Activated naive CD8-positive, alpha-beta T cell treated with anti-CD3 and anti-CD28 coated beads, Interleukin-2, amount 50 U/mL, for 24 hours (primary cell): Measurements from ENCODE around the gene DAAM1.
A peak's percentile ranks its signal among the peaks of the same experiment; 100 is the strongest.

Experiments
- ATAC-seq: fragments of 150-1000 bp; cut with Tn5 transposase; one replicate; pipeline ENCODE4 v1.10.0; 2021
- DNase-seq: peaks from one replicate; pipeline ENCODE4 v3.0.0; 2021
- H3K27ac Mint-ChIP-seq: one replicate; pipeline ENCODE4 v1.8.0; 2021; ENCODE audit warnings: mild to moderate bottlenecking, mixed read lengths
- H3K27me3 Mint-ChIP-seq: one replicate; pipeline ENCODE4 v1.8.0; 2021; ENCODE audit warnings: mixed read lengths
- H3K36me3 Mint-ChIP-seq: one replicate; pipeline ENCODE4 v1.8.0; 2021; ENCODE audit warnings: low read depth, mixed read lengths
- H3K4me1 Mint-ChIP-seq: one replicate; pipeline ENCODE4 v1.8.0; 2021; ENCODE audit warnings: mixed read lengths
- H3K4me3 Mint-ChIP-seq: one replicate; pipeline ENCODE4 v1.8.0; 2021; ENCODE audit warnings: mild to moderate bottlenecking, moderate library complexity, mixed read lengths
- H3K9me3 Mint-ChIP-seq: one replicate; pipeline ENCODE4 v1.8.0; 2021; ENCODE audit warnings: mixed read lengths

DAAM1 gene

DNA sequence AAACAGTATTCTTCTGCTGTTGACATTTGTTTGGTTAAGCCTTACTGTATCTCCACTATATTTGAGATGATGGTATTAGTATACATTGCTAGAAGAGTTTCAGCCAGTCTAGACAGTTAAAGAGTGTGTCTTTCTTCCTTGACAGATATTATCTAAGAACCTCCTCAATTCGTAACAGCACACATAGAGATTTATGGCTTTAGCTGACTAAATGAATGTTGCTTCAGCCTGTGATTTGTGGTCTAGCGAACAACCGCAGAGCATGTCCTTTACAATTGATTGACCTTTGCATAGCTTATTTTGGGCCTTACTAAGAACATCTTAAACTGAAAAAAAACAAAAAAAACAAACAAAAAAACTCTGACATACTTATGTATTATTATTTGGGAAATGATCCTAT lies 122.2 kb downstream of the DAAM1 start:
- H3K27me3 Mint-ChIP-seq: no peaks in the 10 kb centered on the region
- no peak overlapping the region for H3K27ac Mint-ChIP-seq
- no peak overlapping the region for H3K4me3 Mint-ChIP-seq
- no peaks in the 10 kb centered on the region for H3K9me3 Mint-ChIP-seq
- peaks cover 4% of the 10 kb centered on the region for H3K4me1 Mint-ChIP-seq
- ATAC-seq (no peak), DNase-seq (no peak)
- no peaks in the 10 kb centered on the region for H3K36me3 Mint-ChIP-seq

DNA sequence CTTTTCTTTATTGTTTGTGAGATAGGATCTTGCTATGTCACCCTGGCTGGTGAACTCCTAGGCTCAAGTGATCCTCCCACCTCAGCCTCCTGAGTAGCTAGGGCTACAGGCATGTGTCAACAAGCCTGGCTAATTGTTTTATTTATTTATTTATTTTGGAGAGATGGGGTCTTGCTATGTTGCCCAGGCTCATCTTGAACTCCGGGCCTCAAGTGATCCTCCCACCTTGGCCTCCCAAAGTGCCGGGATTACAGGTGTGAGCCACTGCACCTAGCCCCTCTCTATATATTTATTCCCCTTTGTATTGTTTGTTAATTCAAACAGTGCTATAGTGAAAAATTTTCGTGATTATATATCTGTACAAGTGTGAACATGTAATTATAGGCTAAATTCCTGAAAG lies 123.3 kb downstream of the DAAM1 start:
- DNase-seq (no peak), ATAC-seq (no peak)
- H3K27me3 Mint-ChIP-seq: no peaks in the 10 kb centered on the region
- H3K9me3 Mint-ChIP-seq: no peaks in the 10 kb centered on the region
- no peak overlapping the region for H3K4me3 Mint-ChIP-seq
- H3K27ac Mint-ChIP-seq: no peak overlapping the region
- H3K36me3 Mint-ChIP-seq: no peaks in the 10 kb centered on the region
- H3K4me1 Mint-ChIP-seq: peaks cover 5% of the 10 kb centered on the region

DNA sequence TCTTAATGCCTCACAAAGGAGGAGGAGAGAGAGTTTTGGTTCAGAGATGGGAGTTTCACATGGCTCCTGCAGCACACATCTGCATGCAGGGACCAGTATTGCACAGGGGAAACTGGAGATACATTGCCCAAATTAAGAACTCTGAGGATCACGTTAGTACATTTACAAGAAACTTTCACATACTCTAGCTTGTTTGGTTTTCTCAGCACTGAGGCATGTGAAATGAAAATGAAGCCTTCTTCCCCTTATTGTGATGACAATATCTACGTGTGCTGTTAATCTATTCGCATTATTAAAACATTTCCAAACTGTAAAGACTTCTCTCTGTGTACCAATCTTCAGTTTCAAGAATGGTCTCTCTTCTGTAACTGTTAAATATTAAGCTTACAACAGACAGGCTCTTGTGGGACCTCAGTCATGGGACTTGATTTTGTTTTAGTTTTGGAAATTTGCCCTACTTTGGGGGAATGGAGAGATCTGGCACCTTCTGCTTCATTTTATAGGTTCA lies 124.7 kb downstream of the DAAM1 start:
- H3K27me3 Mint-ChIP-seq: no peaks in the 10 kb centered on the region
- no peaks in the 10 kb centered on the region for H3K9me3 Mint-ChIP-seq
- H3K4me3 Mint-ChIP-seq: no peak overlapping the region
- no peaks in the 10 kb centered on the region for H3K36me3 Mint-ChIP-seq
- no peak for ATAC-seq
- H3K27ac Mint-ChIP-seq: no peak overlapping the region
- no peak for DNase-seq
- peaks cover 5% of the 10 kb centered on the region for H3K4me1 Mint-ChIP-seq

DNA sequence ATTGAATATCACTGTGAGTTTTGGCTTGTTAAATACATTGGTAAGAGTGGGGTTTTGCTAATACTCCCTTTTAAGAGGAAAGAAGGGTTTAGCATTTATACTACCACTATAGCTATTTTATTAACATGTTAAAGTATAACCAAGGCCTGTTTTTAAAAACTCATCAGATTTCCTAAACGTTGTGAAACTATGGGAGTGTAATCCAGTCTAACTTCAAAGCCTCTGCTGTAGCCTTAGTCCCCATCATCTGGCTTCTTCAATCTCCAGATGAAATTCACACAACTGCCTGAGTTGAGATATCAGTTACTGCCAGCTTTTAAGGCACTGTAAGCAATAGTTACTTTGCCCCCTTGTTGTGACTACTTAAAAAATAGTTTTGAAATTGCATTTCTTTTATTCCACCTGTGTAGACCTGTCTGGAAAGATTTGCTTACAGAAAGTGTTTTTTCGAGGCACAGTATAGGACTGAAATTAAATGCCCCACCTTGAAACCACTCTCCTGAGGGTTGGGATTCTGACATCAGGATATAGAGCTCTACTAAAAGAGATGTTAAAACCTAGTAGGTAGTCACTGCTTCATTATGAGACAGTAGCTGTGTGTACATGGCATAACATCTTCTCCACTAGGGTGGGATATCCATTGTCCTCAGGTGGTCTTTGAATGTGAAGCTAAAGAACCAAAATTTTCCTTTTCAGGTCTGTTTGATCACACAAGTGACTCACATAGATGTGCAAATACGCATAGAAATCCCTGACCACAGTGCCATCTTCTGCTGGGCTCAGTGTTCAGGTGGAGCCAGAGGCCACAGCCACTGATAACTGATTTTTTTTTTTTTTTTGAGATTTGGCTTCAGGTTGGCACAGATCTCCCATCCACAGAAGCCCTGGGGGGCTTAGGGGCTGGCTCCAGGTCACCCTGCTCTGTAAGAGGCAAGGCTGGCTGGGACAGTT lies 125.5 kb downstream of the DAAM1 start:
- Mint-ChIP-seq H3K36me3 (no peaks in the 10 kb centered on the region), H3K4me1 (peaks cover 5% of the 10 kb centered on the region), H3K9me3 (no peaks in the 10 kb centered on the region), H3K27ac (no peak overlapping the region), H3K27me3 (no peaks in the 10 kb centered on the region), H3K4me3 (no peak overlapping the region)
- ATAC-seq: no peak
- DNase-seq: no peak

DNA sequence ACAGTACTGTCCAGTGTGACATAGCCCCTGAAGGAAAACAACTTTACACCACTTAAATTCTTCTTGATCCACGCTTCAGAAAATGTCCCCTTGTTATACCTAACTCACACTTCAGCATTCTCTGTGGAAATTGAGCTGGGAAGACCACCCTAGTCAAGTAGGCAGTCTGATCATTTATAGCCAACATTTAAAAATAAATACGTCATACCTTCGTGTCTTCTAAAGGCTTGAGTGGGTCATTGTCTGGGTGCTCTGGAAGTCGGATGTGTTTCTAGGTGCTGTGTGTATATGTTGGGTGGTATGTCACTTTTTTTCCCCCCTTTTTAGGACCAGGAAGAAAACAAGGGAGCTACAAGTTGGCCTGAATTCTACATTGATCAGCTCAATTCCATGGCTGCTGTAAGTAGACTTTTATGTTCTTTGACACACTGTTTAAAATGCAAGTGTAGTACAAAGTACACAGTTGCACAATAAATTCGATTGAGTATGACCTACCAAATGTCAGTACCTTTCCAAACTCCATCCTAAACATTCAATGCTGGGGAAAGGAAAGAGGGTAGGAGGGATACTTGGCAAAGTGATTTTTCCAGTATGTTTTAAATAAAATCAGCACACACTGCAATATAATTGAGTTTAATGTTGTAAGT lies 126.6 kb downstream of the DAAM1 start:
- ATAC-seq (no peak), DNase-seq (no peak)
- Mint-ChIP-seq H3K4me1 (peaks cover 5% of the 10 kb centered on the region), H3K27ac (peak overlapping the region; percentile 33), H3K9me3 (no peaks in the 10 kb centered on the region), H3K4me3 (no peak overlapping the region), H3K36me3 (no peaks in the 10 kb centered on the region), H3K27me3 (no peaks in the 10 kb centered on the region)

DNA sequence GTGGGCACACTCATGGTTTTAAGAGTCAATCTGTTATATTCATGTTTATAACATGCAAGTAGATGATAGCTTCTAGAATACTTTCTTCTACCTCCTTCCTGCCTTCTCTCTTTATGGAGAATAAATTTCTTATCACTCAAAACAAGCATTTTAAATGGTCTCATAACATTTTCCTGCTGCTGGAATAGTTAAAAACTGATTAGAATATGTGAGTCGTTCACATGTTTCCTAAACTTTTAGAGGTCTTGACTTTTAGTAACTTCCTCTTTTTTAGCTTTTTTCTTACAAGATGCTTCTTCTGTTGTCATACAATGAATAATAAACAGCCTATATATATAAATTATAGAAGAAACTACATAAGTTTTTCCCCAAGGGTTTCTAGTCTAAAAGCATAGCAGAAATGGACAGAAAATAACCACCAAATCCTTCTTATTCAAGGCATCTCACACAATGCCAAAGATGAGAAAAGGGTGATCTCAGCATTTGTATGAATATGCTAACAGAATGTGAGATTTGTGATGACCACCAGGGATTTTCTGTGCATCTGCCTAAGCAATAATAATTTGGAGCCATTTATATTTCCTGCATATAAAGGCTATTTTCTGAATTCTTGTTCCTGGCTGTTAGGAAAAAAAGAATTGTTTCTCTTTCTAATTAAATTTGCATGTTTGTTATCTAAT lies 127.8 kb downstream of the DAAM1 start:
- DNase-seq: no peak
- no peak overlapping the region for H3K4me3 Mint-ChIP-seq
- peaks cover 9% of the 10 kb centered on the region for H3K4me1 Mint-ChIP-seq
- ATAC-seq: no peak
- H3K27me3 Mint-ChIP-seq: no peaks in the 10 kb centered on the region
- no peaks in the 10 kb centered on the region for H3K9me3 Mint-ChIP-seq
- no peaks in the 10 kb centered on the region for H3K36me3 Mint-ChIP-seq
- H3K27ac Mint-ChIP-seq: no peak overlapping the region

DNA sequence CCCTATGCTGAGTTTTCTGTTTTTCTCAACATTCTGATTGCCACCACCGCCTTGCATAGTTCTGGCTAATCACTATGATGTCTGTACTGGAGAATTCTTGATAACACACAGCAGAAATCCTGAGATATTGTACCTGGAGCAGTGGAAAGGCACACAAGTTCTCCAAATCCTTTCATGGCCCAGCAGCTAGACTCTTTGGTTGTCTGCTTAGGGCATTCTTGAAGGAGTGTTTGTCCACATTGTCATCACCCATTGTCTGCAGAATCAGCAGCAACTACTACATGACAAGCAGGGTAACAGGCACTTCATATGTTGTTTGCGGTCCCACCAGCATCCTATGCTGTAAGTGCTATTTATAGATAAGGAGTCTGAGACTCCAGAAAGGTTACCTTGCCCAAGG lies 128.9 kb downstream of the DAAM1 start:
- no peak overlapping the region for H3K27ac Mint-ChIP-seq
- DNase-seq (no peak), ATAC-seq (no peak)
- no peak overlapping the region for H3K4me3 Mint-ChIP-seq
- peaks cover 13% of the 10 kb centered on the region for H3K4me1 Mint-ChIP-seq
- no peaks in the 10 kb centered on the region for H3K27me3 Mint-ChIP-seq
- no peaks in the 10 kb centered on the region for H3K36me3 Mint-ChIP-seq
- H3K9me3 Mint-ChIP-seq: no peaks in the 10 kb centered on the region

DNA sequence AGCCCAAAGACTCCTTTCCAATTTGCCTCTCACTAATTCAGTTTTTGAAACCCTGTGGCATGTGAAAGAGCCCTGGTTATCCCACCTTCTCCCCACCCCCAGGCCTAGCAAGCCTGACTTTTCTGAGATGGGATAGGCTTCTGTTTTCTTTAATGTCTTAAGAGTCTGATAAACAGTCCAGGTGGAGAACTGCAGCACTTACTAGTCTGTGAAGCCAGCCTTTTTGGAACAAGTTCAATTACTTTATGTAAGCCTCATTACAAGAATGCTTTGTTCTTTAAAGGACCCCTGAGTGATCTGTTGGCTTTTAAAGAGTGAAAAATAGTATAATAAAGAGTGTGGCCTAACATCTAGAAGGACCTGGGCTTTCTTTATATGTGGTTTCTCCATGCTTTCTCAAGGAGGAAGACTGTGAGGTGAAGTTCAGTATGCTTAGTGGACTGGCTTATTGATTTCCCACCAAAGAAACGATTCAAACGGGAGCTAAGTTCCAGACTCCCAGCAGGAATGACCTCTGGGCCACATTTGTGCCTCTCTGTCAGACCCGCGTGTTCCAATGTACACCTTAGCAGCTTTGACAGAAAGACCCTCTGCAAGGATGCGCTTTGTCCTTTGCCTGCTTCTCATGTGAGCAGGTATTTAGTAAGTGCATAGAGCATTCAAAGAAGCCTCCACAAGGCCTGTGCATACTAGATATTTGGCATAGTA lies 129.5 kb downstream of the DAAM1 start:
- Mint-ChIP-seq H3K4me3 (no peak overlapping the region), H3K9me3 (no peaks in the 10 kb centered on the region), H3K27me3 (no peaks in the 10 kb centered on the region), H3K36me3 (no peaks in the 10 kb centered on the region), H3K4me1 (peaks cover 13% of the 10 kb centered on the region), H3K27ac (no peak overlapping the region)
- no peak for DNase-seq
- no peak for ATAC-seq

DNA sequence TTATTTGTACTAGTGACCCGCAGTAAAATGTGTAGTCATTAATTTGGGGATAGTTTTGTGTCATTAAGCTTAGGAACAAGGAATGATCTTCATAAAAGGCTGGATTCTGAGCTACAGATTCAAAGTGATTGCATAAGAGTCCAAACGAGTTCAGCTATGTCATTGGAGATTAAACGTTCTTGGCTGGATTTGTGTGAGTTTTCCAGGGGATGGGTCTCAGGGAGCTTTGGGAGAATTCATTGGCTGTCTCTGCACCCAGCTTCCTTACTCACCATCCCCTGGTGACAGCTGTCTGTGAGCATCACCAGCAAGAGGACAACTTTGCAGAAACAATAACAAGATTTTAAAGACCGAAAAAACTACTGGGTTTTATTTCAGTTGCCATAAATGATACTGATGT lies 130.4 kb downstream of the DAAM1 start:
- H3K36me3 Mint-ChIP-seq: no peaks in the 10 kb centered on the region
- no peak for ATAC-seq
- H3K4me1 Mint-ChIP-seq: peaks cover 13% of the 10 kb centered on the region
- no peak for DNase-seq
- no peaks in the 10 kb centered on the region for H3K27me3 Mint-ChIP-seq
- H3K4me3 Mint-ChIP-seq: no peak overlapping the region
- no peak overlapping the region for H3K27ac Mint-ChIP-seq
- H3K9me3 Mint-ChIP-seq: no peaks in the 10 kb centered on the region

DNA sequence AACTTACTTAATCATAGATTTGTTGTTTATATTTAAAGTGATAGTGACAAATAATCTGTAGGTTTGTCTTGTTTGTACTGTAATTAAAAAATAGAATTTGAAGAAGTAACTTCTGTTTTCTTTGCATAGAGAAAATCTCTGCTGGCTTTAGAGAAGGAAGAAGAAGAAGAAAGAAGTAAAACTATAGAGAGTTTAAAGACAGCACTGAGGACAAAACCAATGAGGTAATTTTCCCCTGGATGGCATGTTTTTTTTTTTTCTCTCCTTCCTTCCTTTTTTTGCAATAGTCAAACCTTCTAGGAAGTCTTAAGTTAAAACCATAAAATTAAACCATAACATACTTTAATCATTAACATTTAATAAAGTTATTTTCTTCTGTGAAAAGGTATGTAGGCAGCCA lies 131.9 kb downstream of the DAAM1 start:
- no peak for DNase-seq
- Mint-ChIP-seq H3K27ac (no peak overlapping the region), H3K9me3 (no peaks in the 10 kb centered on the region), H3K4me1 (peaks cover 13% of the 10 kb centered on the region), H3K27me3 (no peaks in the 10 kb centered on the region), H3K4me3 (no peak overlapping the region), H3K36me3 (no peaks in the 10 kb centered on the region)
- ATAC-seq: no peak

DNA sequence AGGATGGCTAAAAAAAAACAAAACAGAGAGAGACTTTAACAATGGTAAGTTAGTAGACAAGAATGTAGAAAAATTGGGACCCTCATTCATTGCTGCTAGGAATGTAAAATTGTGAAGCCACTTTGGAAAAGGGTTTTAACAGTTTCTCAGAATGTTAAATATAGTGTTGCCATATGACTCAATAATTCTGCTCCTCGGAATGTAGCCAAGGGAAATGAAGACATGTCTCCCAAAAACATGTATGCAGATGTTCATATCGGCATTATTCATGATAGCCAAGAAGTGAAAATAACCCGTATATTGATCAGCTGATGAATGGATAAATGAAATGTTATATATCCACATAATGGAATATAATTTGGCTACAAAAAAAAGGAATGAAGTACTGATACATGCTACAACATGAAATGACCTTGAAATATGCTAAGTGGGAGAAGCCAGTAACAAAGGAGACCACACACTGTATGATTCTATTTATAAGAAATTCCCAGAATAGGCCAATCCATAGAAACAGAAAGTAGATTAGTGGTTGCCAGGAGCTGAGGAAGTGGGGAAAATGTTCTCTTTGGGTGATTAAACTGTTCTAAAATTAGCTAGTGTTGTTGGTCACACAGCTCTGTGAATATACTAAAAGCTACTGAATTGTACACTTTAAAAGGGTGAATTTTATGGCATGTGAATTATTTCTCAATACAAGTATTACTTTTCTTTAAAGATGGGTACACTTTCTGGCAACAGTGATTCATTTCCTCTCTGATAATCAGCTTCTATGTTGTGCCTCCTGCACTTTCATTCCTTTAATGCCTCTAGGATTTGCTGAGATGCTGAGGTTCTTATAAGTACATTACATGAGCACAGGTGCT lies 132.5 kb downstream of the DAAM1 start:
- H3K27me3 Mint-ChIP-seq: no peaks in the 10 kb centered on the region
- no peak overlapping the region for H3K27ac Mint-ChIP-seq
- peaks cover 10% of the 10 kb centered on the region for H3K4me1 Mint-ChIP-seq
- no peak overlapping the region for H3K4me3 Mint-ChIP-seq
- DNase-seq (no peak), ATAC-seq (no peak)
- no peaks in the 10 kb centered on the region for H3K36me3 Mint-ChIP-seq
- no peaks in the 10 kb centered on the region for H3K9me3 Mint-ChIP-seq

DNA sequence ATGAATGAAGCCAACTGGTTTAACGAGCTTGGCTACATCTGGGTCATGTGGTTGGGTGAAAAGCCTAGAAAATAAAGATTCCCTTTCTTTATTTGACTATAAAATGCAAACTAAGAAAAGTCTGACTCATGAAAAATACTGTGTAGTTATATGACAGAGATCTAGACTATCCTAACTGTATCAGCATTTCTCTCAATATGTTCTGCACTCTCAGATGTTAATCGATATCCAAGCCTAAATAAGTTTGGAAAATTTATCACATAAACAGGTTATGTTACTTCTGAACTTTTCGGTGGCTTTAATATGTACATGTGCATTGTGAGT lies 133.1 kb downstream of the DAAM1 start:
- Mint-ChIP-seq H3K4me1 (peaks cover 10% of the 10 kb centered on the region), H3K4me3 (no peak overlapping the region), H3K27ac (no peak overlapping the region), H3K9me3 (no peaks in the 10 kb centered on the region), H3K27me3 (no peaks in the 10 kb centered on the region), H3K36me3 (no peaks in the 10 kb centered on the region)
- no peak for DNase-seq
- no peak for ATAC-seq

DNA sequence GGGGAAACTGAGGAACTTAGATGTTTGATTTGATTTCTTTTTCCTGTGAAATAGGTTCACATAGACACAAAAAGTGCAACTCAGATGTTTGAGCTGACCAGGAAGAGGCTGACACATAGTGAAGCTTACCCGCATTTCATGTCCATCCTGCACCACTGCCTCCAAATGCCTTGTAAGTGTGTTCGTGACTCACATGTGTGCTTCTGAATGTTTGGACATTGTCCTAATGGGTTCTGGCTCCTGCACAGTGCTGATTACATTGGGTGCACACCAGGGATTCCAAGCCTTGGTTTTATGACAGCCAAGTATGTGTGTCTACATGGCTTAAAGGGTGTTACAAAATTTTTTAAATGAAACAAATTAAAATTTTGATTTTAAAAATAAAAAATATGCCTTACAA lies 137.4 kb downstream of the DAAM1 start:
- no peaks in the 10 kb centered on the region for H3K9me3 Mint-ChIP-seq
- no peak overlapping the region for H3K27ac Mint-ChIP-seq
- H3K36me3 Mint-ChIP-seq: peaks cover 6% of the 10 kb centered on the region
- H3K4me1 Mint-ChIP-seq: peaks cover 8% of the 10 kb centered on the region
- H3K27me3 Mint-ChIP-seq: no peaks in the 10 kb centered on the region
- ATAC-seq (no peak), DNase-seq (no peak)
- no peak overlapping the region for H3K4me3 Mint-ChIP-seq

DNA sequence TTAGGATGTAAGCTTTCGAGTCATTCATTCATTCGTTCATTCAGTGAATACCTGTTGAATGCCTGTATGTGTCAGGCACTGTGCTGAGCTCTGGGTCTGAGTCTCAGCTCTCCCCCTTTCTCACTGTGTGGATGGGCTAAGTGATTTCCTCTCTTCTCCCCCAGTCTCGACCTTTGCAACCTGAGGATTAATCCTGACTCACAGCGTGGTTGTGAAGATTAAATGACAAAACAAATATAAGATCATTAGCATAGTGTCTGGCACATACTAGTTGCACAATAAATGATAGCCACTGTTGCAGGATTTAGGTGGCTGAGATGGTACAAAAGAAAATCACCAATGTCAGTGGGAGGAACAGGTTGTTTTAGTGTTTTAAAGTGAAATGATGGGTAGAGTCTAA lies 140.0 kb downstream of the DAAM1 start:
- H3K27me3 Mint-ChIP-seq: no peaks in the 10 kb centered on the region

More for the DNA sequence above, 140.0 kb downstream of the DAAM1 start:
- no peak overlapping the region for H3K27ac Mint-ChIP-seq
- ATAC-seq: peak; percentile 76
- H3K4me1 Mint-ChIP-seq: no peaks in the 10 kb centered on the region
- DNase-seq: no peak
- no peaks in the 10 kb centered on the region for H3K9me3 Mint-ChIP-seq
- peaks cover 10% of the 10 kb centered on the region for H3K36me3 Mint-ChIP-seq
- H3K4me3 Mint-ChIP-seq: no peak overlapping the region
